ENCODE results near the gene KEL. TPM values are rescaled to one million over a fixed set of nuclear protein-coding genes. Genes with fewer than 3 reads are reported as not detected.

Gene KEL
- total RNA-seq, 1 experiment from 2014 or later: not detected

DNA sequence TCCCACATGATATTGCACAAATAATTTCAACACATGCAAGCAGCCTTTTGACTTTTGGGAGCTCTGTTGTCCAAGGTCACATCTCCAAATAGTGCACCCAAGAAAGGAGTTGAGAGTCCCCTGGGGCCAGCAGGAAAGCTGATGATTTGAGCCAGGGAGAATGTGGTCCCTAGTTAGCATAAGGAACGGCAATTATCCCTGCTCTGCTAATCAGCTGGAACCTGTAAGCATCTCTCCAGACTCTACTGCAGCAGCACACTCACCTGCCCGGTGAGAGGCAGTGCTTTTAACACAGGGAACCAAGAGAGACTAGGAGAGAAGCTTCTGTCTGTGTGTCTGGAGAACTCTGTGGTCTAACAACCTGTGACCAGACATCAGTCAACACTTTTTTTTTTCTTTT lies 45.7 kb downstream of the KEL start:
- Mint-ChIP-seq H3K4me1 (ENCODE audit: low read depth, unreplicated experiment) (peaks cover 30% of the 10 kb centered on the region), H3K36me3 (ENCODE audit: insufficient read depth, unreplicated experiment) (no peaks in the 10 kb centered on the region), H3K9me3 (ENCODE audit: unreplicated experiment) (peaks cover 13% of the 10 kb centered on the region), H3K27ac (ENCODE audit: unreplicated experiment) (no peak overlapping the region), H3K4me3 (ENCODE audit: unreplicated experiment) (no peak overlapping the region), H3K27me3 (ENCODE audit: insufficient read depth, unreplicated experiment) (no peaks in the 10 kb centered on the region)
- TF ChIP-seq, protein P1, sequence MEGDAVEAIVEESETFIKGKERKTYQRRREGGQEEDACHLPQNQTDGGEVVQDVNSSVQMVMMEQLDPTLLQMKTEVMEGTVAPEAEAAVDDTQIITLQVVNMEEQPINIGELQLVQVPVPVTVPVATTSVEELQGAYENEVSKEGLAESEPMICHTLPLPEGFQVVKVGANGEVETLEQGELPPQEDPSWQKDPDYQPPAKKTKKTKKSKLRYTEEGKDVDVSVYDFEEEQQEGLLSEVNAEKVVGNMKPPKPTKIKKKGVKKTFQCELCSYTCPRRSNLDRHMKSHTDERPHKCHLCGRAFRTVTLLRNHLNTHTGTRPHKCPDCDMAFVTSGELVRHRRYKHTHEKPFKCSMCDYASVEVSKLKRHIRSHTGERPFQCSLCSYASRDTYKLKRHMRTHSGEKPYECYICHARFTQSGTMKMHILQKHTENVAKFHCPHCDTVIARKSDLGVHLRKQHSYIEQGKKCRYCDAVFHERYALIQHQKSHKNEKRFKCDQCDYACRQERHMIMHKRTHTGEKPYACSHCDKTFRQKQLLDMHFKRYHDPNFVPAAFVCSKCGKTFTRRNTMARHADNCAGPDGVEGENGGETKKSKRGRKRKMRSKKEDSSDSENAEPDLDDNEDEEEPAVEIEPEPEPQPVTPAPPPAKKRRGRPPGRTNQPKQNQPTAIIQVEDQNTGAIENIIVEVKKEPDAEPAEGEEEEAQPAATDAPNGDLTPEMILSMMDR (IDR thresholded peaks at IDR 0.05; ENCODE audit: insufficient read depth in 1 of 2, low read depth in 1 of 2, low read length in 1 of 2, severe bottlenecking in 1 of 2, unreplicated experiment in 1 of 2): no peak
- Histone ChIP-seq H3K36me3 (ENCODE audit: control insufficient read depth, insufficient read depth, low read length) (no peaks in the 10 kb centered on the region), H3K27me3 (replicated peaks; ENCODE audit: control insufficient read depth, insufficient read depth, low read length) (no peaks in the 10 kb centered on the region), H3K4me3 (ENCODE audit: low read depth, low read length) (no peak overlapping the region), H3K4me1 (peaks cover 34% of the 10 kb centered on the region), H3K9me3 (peaks cover 8% of the 10 kb centered on the region; the same call in 1 of the 2 replicates)
- ChIA-PET CTCF (interaction anchor here (0.7 kb wide), 1 partner anchor 87 kb away, joined by 9 read pairs; no protein-coding TSS in a partner anchor), POLR2A (no interaction called here)
- no TSS peak for BruUV-seq (replicated peaks)
- intact Hi-C loops (cut with micrococcal nuclease; ENCODE audit: unreplicated experiment): no loop called here
- no peak for DNase-seq

DNA sequence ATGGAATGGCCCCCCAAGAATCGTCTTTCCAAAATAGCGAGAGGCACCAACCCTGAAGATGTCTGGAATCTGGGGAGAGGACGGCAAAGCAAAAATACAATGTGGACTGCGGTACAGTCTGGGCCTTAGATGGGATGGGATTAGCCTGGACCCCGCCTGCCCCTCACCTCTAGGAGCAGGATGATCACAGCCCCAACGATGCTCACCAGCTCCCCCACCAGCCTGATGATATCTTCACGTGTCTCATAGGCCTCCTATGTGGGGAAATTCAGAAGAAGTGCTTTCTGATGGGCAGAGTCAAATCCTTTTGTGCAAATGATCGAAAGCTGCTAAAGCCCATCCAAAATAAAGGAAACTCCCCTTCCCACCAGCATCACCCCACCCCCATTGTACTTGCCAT lies 46.8 kb downstream of the KEL start:
- ChIA-PET POLR2A (no interaction called here), CTCF (no interaction called here)
- DNase-seq: no peak

DNA sequence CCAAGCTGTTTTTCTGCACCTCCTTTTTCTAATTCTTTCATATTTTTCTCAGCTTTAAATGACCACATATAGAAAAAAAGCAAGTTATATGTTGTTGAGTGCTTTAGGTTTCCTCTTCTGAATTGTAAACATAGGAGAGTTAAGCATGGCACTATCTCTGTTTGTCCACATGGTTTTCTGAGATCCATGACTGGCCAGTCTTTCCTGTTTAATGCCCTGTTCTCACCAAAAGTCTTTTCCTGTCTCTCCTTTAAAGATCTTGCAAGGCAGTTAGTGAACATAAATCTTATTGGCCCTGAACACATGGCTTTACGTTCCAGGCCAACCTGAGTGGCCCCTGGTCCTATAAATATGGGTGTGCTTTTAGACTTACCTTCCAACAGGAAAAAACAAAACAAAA lies 48.0 kb downstream of the KEL start:
- Histone ChIP-seq H3K27me3 (replicated peaks; ENCODE audit: control insufficient read depth, insufficient read depth, low read length) (no peaks in the 10 kb centered on the region), H3K4me3 (ENCODE audit: low read depth, low read length) (no peak overlapping the region), H3K4me1 (peaks cover 56% of the 10 kb centered on the region), H3K36me3 (ENCODE audit: control insufficient read depth, insufficient read depth, low read length) (no peaks in the 10 kb centered on the region; the same call in 1 of the 2 replicates), H3K9me3 (peaks cover 16% of the 10 kb centered on the region; the same call in 1 of the 2 replicates)
- Mint-ChIP-seq H3K27me3 (ENCODE audit: insufficient read depth, unreplicated experiment) (no peaks in the 10 kb centered on the region), H3K36me3 (ENCODE audit: insufficient read depth, unreplicated experiment) (no peaks in the 10 kb centered on the region), H3K9me3 (ENCODE audit: unreplicated experiment) (peaks cover 33% of the 10 kb centered on the region), H3K4me3 (ENCODE audit: unreplicated experiment) (no peak overlapping the region), H3K27ac (ENCODE audit: unreplicated experiment) (peak overlapping the region; percentile 78), H3K4me1 (ENCODE audit: low read depth, unreplicated experiment) (peaks cover 54% of the 10 kb centered on the region)
- BruUV-seq (replicated peaks): no TSS peak
- CTCF ChIA-PET: no interaction called here
- DNase-seq: no peak
- TF ChIP-seq, protein P1 (IDR thresholded peaks at IDR 0.05; ENCODE audit: insufficient read depth in 1 of 2, low read depth in 1 of 2, low read length in 1 of 2, severe bottlenecking in 1 of 2, unreplicated experiment in 1 of 2): no peak
- POLR2A ChIA-PET: no interaction called here
- intact Hi-C loops (cut with micrococcal nuclease; ENCODE audit: unreplicated experiment): no loop called here

More for the DNA sequence above, 46.8 kb downstream of the KEL start:
- no peaks in the 10 kb centered on the region for H3K36me3 Mint-ChIP-seq (ENCODE audit: insufficient read depth, unreplicated experiment)
- H3K36me3 ChIP-seq (ENCODE audit: control insufficient read depth, insufficient read depth, low read length): no peaks in the 10 kb centered on the region; the same call in 1 of the 2 replicates
- TF ChIP-seq, protein P1 (IDR thresholded peaks at IDR 0.05; ENCODE audit: insufficient read depth in 1 of 2, low read depth in 1 of 2, low read length in 1 of 2, severe bottlenecking in 1 of 2, unreplicated experiment in 1 of 2): no peak
- no peak overlapping the region for H3K27ac Mint-ChIP-seq (ENCODE audit: unreplicated experiment)
- H3K4me3 ChIP-seq (ENCODE audit: low read depth, low read length): no peak overlapping the region
- H3K4me1 ChIP-seq: peaks cover 45% of the 10 kb centered on the region
- no peak overlapping the region for H3K4me3 Mint-ChIP-seq (ENCODE audit: unreplicated experiment)
- peaks cover 21% of the 10 kb centered on the region for H3K9me3 Mint-ChIP-seq (ENCODE audit: unreplicated experiment)
- intact Hi-C loops (cut with micrococcal nuclease; ENCODE audit: unreplicated experiment): no loop called here
- H3K27me3 Mint-ChIP-seq (ENCODE audit: insufficient read depth, unreplicated experiment): no peaks in the 10 kb centered on the region
- H3K9me3 ChIP-seq: peaks cover 16% of the 10 kb centered on the region; the same call in 1 of the 2 replicates
- no peaks in the 10 kb centered on the region for H3K27me3 ChIP-seq (replicated peaks; ENCODE audit: control insufficient read depth, insufficient read depth, low read length)
- H3K4me1 Mint-ChIP-seq (ENCODE audit: low read depth, unreplicated experiment): peaks cover 42% of the 10 kb centered on the region
- no TSS peak for BruUV-seq (replicated peaks)
